GM21515 (cell line): ENCODE measurements around the gene ADSS1.

Source experiments
- ATAC-seq: cut with Tn5 transposase; IDR thresholded peaks from one replicate; pipeline ENCODE4 v1.9.1; 2021; ENCODE audit not compliant: unreplicated experiment

ADSS1 gene

GRCh38 chr14:104686624-104687517 is 37.2 kb upstream of the ADSS1 start:
- ATAC-seq: no peak

- ATAC-seq: no peak
Observed at GRCh38 chr14:104687601-104688504, 36.2 kb upstream of the ADSS1 start.

GRCh38 chr14:104688505-104689108 is 35.4 kb upstream of the ADSS1 start:
- ATAC-seq: no peak

- no peak for ATAC-seq
Observed at GRCh38 chr14:104689109-104689880, 34.7 kb upstream of the ADSS1 start, which contains the start of gene INF2. INF2 (plus strand) TSS chr14:104689618; CDS start chr14:104701366, 11,748 bp downstream.

GRCh38 chr14:104689881-104690711 is 33.9 kb upstream of the ADSS1 start:
- ATAC-seq: no peak

GRCh38 chr14:104690861-104691455 is 33.1 kb upstream of the ADSS1 start:
- no peak for ATAC-seq

GRCh38 chr14:104691546-104692260 is 32.3 kb upstream of the ADSS1 start:
- no peak for ATAC-seq

- ATAC-seq: no peak
Observed at GRCh38 chr14:104692261-104692938, 31.6 kb upstream of the ADSS1 start.

GRCh38 chr14:104692939-104693315 is 31.1 kb upstream of the ADSS1 start:
- ATAC-seq: no peak

- no peak for ATAC-seq
Observed at GRCh38 chr14:104693482-104694431, 30.3 kb upstream of the ADSS1 start.

- no peak for ATAC-seq
Observed at GRCh38 chr14:104694475-104694950, 29.5 kb upstream of the ADSS1 start.

GRCh38 chr14:104694991-104695659 is 28.9 kb upstream of the ADSS1 start:
- ATAC-seq: no peak

- ATAC-seq: no peak
Observed at GRCh38 chr14:104695660-104696000, 28.4 kb upstream of the ADSS1 start.

- no peak for ATAC-seq
Observed at GRCh38 chr14:104696671-104697316, 27.2 kb upstream of the ADSS1 start.

GRCh38 chr14:104697317-104697703 is 26.7 kb upstream of the ADSS1 start:
- ATAC-seq: no peak
